ENCODE data around the gene RAP1GAP2.

RAP1GAP2 gene

DNA sequence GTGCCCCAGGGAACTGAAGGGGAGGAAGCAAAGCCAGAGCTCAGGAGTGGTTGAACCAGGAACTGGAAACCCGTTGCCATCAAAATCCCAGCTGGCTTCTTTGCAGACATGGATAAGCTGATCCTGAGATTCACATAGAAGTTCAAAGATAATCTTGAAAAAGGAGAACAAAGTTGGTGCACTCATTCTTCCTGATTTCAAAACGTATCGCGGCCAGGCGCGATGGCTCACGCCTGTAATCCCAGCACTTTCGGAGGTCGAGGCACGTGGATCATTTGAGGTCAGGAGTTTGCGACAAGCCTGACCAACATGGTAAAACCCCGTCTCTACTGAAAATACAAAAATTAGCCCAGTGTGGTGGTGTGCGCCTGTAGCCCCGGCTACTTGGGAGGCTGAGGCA, 7.1 kb downstream of the RAP1GAP2 start:
- Histone ChIP-seq H3K4me1 (no peaks in the 10 kb centered on the region), H3K9me3 (no peaks in the 10 kb centered on the region), H3K27me3 (no peaks in the 10 kb centered on the region), H3K4me3 (ENCODE audit: low read depth, low read length) (no peak overlapping the region), H3K36me3 (no peaks in the 10 kb centered on the region)
- DNase-seq = no peak
- TF ChIP-seq, protein P1, sequence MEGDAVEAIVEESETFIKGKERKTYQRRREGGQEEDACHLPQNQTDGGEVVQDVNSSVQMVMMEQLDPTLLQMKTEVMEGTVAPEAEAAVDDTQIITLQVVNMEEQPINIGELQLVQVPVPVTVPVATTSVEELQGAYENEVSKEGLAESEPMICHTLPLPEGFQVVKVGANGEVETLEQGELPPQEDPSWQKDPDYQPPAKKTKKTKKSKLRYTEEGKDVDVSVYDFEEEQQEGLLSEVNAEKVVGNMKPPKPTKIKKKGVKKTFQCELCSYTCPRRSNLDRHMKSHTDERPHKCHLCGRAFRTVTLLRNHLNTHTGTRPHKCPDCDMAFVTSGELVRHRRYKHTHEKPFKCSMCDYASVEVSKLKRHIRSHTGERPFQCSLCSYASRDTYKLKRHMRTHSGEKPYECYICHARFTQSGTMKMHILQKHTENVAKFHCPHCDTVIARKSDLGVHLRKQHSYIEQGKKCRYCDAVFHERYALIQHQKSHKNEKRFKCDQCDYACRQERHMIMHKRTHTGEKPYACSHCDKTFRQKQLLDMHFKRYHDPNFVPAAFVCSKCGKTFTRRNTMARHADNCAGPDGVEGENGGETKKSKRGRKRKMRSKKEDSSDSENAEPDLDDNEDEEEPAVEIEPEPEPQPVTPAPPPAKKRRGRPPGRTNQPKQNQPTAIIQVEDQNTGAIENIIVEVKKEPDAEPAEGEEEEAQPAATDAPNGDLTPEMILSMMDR (IDR thresholded peaks at IDR 0.05; ENCODE audit: low read depth, low read length) = no peak

DNA sequence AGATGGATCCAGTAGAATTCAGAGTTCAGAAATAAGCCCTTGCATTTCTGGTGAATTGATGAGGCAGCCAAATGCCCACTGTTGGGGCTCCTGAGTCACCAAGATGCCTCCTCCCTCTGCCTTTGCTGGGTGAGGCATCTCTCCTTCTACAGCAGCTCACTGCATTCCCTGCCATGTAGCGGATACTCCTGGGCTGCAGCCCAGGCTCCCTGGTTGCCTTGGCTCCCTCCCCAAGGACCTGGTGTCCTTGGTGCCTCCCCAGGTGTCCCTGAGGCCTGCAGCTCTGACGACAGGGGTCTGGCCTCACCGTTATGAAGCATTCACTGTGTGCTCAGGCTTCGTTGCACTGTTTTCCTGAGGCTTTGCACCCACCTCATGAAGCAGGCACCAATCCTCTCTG, 7.7 kb downstream of the RAP1GAP2 start:
- H3K36me3 ChIP-seq = no peaks in the 10 kb centered on the region
- H3K4me3 ChIP-seq (ENCODE audit: low read depth, low read length) = no peak overlapping the region
- no peaks in the 10 kb centered on the region for H3K4me1 ChIP-seq
- DNase-seq = no peak
- no peaks in the 10 kb centered on the region for H3K27me3 ChIP-seq
- TF ChIP-seq, protein P1 (IDR thresholded peaks at IDR 0.05; ENCODE audit: low read depth, low read length) = no peak
- no peaks in the 10 kb centered on the region for H3K9me3 ChIP-seq

DNA sequence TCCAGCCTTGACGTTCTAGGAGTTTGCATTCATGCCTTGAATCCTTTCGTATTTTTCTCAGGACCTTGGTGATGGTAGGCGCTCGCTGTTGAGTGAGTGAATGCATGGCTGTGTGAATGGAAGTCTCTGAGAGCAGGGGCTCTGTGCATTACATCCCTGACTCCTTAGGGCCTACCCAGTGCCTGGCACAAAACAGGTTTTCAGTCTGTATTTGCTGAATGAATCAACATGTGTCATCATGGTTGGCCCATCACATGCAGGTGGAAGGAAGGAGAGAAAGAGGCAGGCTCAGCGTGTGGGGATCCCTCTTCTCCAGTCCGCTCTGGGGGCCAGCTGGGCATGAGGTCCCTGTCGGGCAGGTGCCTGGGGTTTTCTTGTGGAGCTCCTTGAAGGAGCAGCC, 8.7 kb downstream of the RAP1GAP2 start:
- Histone ChIP-seq H3K4me3 (ENCODE audit: low read depth, low read length) (no peak overlapping the region), H3K4me1 (no peaks in the 10 kb centered on the region), H3K9me3 (no peaks in the 10 kb centered on the region), H3K36me3 (no peaks in the 10 kb centered on the region), H3K27me3 (no peaks in the 10 kb centered on the region)
- no peak for DNase-seq
- TF ChIP-seq, protein P1 (IDR thresholded peaks at IDR 0.05; ENCODE audit: low read depth, low read length) = no peak

DNA sequence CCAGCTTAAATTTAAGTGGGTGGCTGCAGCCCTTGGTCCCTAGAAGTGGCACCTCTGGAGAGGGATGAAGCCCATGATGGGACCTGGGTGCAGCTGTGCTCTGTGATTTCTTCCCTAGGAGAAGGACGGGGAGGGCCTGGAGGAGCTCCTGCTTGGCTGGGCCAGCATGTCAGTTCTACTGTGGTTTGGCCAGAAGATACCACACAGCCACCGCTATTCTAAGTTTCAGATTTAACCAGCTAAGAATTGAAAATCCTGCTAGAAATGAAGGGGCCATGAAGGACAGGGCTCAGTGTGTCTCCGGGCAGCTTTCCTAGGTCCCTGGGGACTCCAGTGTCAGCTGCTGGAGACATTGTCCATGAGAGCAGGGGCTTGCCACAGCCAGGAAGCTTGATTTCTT, 9.7 kb downstream of the RAP1GAP2 start:
- no peaks in the 10 kb centered on the region for H3K36me3 ChIP-seq
- TF ChIP-seq, protein P1 (IDR thresholded peaks at IDR 0.05; ENCODE audit: low read depth, low read length) = no peak
- DNase-seq = no peak
- no peaks in the 10 kb centered on the region for H3K4me1 ChIP-seq
- no peak overlapping the region for H3K4me3 ChIP-seq (ENCODE audit: low read depth, low read length)
- no peaks in the 10 kb centered on the region for H3K9me3 ChIP-seq
- no peaks in the 10 kb centered on the region for H3K27me3 ChIP-seq

DNA sequence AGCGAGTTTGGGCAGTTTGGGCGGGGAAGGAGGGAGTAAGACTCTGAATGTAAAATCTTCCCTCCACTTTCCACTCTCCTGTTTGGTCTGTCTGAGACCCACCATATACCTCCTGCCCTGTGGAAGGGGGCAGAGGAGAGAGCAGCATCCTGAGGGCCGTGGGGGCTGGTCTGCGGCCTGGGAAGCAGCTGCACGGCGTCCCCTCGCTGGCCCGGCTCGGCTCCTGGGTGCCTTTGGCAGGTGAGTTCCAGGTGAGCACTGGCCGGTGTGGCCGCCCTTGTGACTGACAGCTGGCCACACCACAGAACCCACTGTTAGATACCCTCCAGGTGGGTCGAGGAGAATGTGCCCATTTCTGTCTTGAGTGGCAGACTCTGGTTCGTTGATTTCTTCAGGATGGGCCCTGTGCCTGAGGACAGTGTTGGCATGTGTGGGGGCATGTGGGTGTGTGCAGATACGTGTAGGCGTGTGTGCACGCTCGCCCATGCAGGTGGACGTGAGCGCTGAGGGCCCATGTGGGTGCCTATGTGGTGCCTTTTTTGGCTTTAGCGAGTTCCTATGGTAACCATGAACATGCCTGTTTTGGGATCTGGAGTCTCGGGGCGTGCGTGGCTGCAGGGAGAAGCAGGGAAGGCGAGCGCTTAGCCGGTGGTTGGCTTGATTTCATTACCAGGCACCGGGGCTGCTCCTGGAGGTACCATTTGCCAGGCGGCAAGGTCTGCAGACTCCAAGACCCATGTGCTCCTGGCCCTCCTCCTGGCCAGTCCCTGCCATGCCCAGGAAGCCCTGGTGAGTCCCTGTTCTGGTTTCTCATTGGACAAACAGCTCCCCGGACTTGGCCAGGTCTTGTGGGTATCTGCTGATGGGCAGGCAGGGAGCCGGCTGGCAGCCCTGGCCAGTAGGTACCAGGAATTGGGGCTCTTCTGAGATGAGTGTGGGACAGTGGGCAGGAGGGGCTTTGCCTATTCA, 12.4 kb downstream of the RAP1GAP2 start:
- Histone ChIP-seq H3K36me3 (no peaks in the 10 kb centered on the region), H3K4me3 (ENCODE audit: low read depth, low read length) (no peak overlapping the region), H3K27me3 (no peaks in the 10 kb centered on the region), H3K4me1 (no peaks in the 10 kb centered on the region), H3K9me3 (no peaks in the 10 kb centered on the region)
- TF ChIP-seq, protein P1 (IDR thresholded peaks at IDR 0.05; ENCODE audit: low read depth, low read length) = no peak
- no peak for DNase-seq

DNA sequence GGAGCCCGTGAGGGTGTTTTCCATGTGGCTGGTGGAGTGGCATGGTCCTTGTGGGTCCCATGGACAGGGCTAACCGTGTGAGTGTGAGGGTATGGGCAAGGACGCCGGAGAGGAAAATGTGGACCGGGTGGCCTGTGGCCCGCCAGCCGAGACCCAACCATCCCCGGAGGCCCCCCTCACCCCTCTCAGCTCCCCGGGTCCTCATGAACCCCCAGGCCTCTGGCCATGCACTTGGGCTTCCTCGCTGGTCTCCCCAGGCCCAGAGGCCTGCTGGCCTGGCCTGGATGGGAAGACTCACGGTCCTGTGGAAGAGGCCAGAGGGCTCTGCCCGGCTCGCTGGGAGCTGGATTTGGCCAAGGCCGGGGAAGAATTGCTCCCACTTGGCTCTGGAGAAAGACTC, 13.1 kb downstream of the RAP1GAP2 start:
- no peak for DNase-seq
- Histone ChIP-seq H3K4me1 (no peaks in the 10 kb centered on the region), H3K9me3 (no peaks in the 10 kb centered on the region), H3K4me3 (ENCODE audit: low read depth, low read length) (no peak overlapping the region), H3K27me3 (no peaks in the 10 kb centered on the region), H3K36me3 (no peaks in the 10 kb centered on the region)
- TF ChIP-seq, protein P1 (IDR thresholded peaks at IDR 0.05; ENCODE audit: low read depth, low read length) = no peak
